Measurements from ENCODE around the gene MEA1.

MEA1 gene

GRCh38 chr6:43032326-43032725, 18.6 kb upstream of the MEA1 start:
- Histone ChIP-seq H3K4me2 (ENCODE audit: low read depth, low read length, poor library complexity, severe bottlenecking) (no peak overlapping the region), H4K20me1 (ENCODE audit: insufficient read depth, low read length, poor library complexity, severe bottlenecking) (no peaks in the 10 kb centered on the region), H3K27me3 (ENCODE audit: insufficient read depth, low read length, poor library complexity, severe bottlenecking) (no peaks in the 10 kb centered on the region), H3K4me3 (ENCODE audit: low read length, poor library complexity, severe bottlenecking) (no peak overlapping the region), H3K4me1 (ENCODE audit: insufficient read depth, low read length, poor library complexity, severe bottlenecking) (no peaks in the 10 kb centered on the region), H3K36me3 (ENCODE audit: insufficient read depth, low read length) (peaks cover 30% of the 10 kb centered on the region), H3K79me2 (ENCODE audit: insufficient read depth, low read length) (no peaks in the 10 kb centered on the region), H3F3A (ENCODE audit: low read depth) (no peaks in the 10 kb centered on the region), H3K9me3 (ENCODE audit: insufficient read depth, low read depth, low read length) (no peaks in the 10 kb centered on the region), H2AFZ (ENCODE audit: low read length) (no peak overlapping the region), H3K9ac (ENCODE audit: low read depth, low read length, poor library complexity, severe bottlenecking) (no peak overlapping the region), H3K9me2 (replicated peaks; ENCODE audit: low read depth, low read length) (no peaks in the 10 kb centered on the region)
- TF ChIP-seq EZH2phosphoT487 (IDR thresholded peaks at IDR 0.05; ENCODE audit: borderline replicate concordance) (no peak), CTCF (conservative IDR thresholded peaks at IDR 0.05; ENCODE audit: low read length) (no peak)

- H3K36me3 ChIP-seq (ENCODE audit: insufficient read depth, low read length): peaks cover 42% of the 10 kb centered on the region
These were observed 15.4 kb upstream of the MEA1 start for GRCh38 chr6:43029120-43029519.

GRCh38 chr6:43026365-43026764, 12.6 kb upstream of the MEA1 start:
- Histone ChIP-seq H3K79me2 (ENCODE audit: insufficient read depth, low read length) (peaks cover 38% of the 10 kb centered on the region), H2AFZ (ENCODE audit: low read length) (no peak overlapping the region), H3K9ac (ENCODE audit: low read depth, low read length, poor library complexity, severe bottlenecking) (no peak overlapping the region), H3K4me2 (ENCODE audit: low read depth, low read length, poor library complexity, severe bottlenecking) (no peak overlapping the region), H3K4me1 (ENCODE audit: insufficient read depth, low read length, poor library complexity, severe bottlenecking) (peaks cover 17% of the 10 kb centered on the region), H3K36me3 (ENCODE audit: insufficient read depth, low read length) (peaks cover 42% of the 10 kb centered on the region), H3K9me2 (replicated peaks; ENCODE audit: low read depth, low read length) (no peaks in the 10 kb centered on the region), H3K27me3 (ENCODE audit: insufficient read depth, low read length, poor library complexity, severe bottlenecking) (no peaks in the 10 kb centered on the region), H3K9me3 (ENCODE audit: insufficient read depth, low read depth, low read length) (no peaks in the 10 kb centered on the region), H3F3A (ENCODE audit: low read depth) (no peaks in the 10 kb centered on the region), H4K20me1 (ENCODE audit: insufficient read depth, low read length, poor library complexity, severe bottlenecking) (peaks cover 23% of the 10 kb centered on the region), H3K4me3 (ENCODE audit: low read length, poor library complexity, severe bottlenecking) (no peak overlapping the region)
- no peak for TF ChIP-seq EZH2phosphoT487 (IDR thresholded peaks at IDR 0.05; ENCODE audit: borderline replicate concordance)
- no peak for TF ChIP-seq CTCF (conservative IDR thresholded peaks at IDR 0.05; ENCODE audit: low read length)

More at GRCh38 chr6:43029120-43029519, 15.4 kb upstream of the MEA1 start:
- TF ChIP-seq EZH2phosphoT487 (IDR thresholded peaks at IDR 0.05; ENCODE audit: borderline replicate concordance): no peak
- TF ChIP-seq CTCF (conservative IDR thresholded peaks at IDR 0.05; ENCODE audit: low read length): no peak
- Histone ChIP-seq H3K79me2 (ENCODE audit: insufficient read depth, low read length) (peaks cover 10% of the 10 kb centered on the region; the same call in 1 of the 2 replicates), H3K9me3 (ENCODE audit: insufficient read depth, low read depth, low read length) (no peaks in the 10 kb centered on the region), H2AFZ (ENCODE audit: low read length) (no peak overlapping the region), H3F3A (ENCODE audit: low read depth) (no peaks in the 10 kb centered on the region), H3K27me3 (ENCODE audit: insufficient read depth, low read length, poor library complexity, severe bottlenecking) (no peaks in the 10 kb centered on the region), H3K9ac (ENCODE audit: low read depth, low read length, poor library complexity, severe bottlenecking) (no peak overlapping the region), H3K4me1 (ENCODE audit: insufficient read depth, low read length, poor library complexity, severe bottlenecking) (peaks cover 3% of the 10 kb centered on the region), H4K20me1 (ENCODE audit: insufficient read depth, low read length, poor library complexity, severe bottlenecking) (peaks cover 6% of the 10 kb centered on the region), H3K4me3 (ENCODE audit: low read length, poor library complexity, severe bottlenecking) (no peak overlapping the region), H3K9me2 (replicated peaks; ENCODE audit: low read depth, low read length) (no peaks in the 10 kb centered on the region), H3K4me2 (ENCODE audit: low read depth, low read length, poor library complexity, severe bottlenecking) (no peak overlapping the region)
